ENCODE data around the gene TDRD9. TPM values are rescaled to one million over a fixed set of nuclear protein-coding genes. Genes with fewer than 3 reads are reported as not detected.

The TDRD9 gene
- total RNA-seq, 1 experiment from 2014 or later = 0.07 TPM

GRCh38 chr14:104073764-104074163, 145.5 kb downstream of the TDRD9 start:
- Histone ChIP-seq H3K9me3 (ENCODE audit: low read length) (no peaks in the 10 kb centered on the region; the same call in 1 of the 2 replicates), H3K36me3 (ENCODE audit: low read depth, low read length) (no peaks in the 10 kb centered on the region), H3F3A (ENCODE audit: low read length, unreplicated experiment) (no peaks in the 10 kb centered on the region), H3K9me2 (replicated peaks; ENCODE audit: low read length) (no peaks in the 10 kb centered on the region), H3K27ac (ENCODE audit: low read length) (no peak overlapping the region), H4K20me1 (ENCODE audit: low read length) (no peaks in the 10 kb centered on the region), H3K79me2 (ENCODE audit: low read length) (no peaks in the 10 kb centered on the region), H3K27me3 (ENCODE audit: low read length) (no peaks in the 10 kb centered on the region), H3K4me3 (ENCODE audit: low read length) (no peak overlapping the region), H3K4me2 (ENCODE audit: low read length) (no peak overlapping the region), H3K9ac (ENCODE audit: low read length) (no peak overlapping the region), H2AFZ (ENCODE audit: low read length) (no peak overlapping the region), H3K4me1 (ENCODE audit: insufficient read depth, low read length) (no peaks in the 10 kb centered on the region; the same call in 1 of the 2 replicates)
- POLR2A ChIA-PET (ENCODE audit: unreplicated experiment) = no interaction called here
- DNase-seq (no peak), ATAC-seq (no peak)
- CTCF ChIA-PET = no interaction called here
- TF ChIP-seq EZH2 (IDR thresholded peaks at IDR 0.05; ENCODE audit: low read length, unreplicated experiment) (no peak), CTCF (conservative IDR thresholded peaks at IDR 0.05; ENCODE audit: low read depth, low read length) (no peak), EZH2phosphoT487 (IDR thresholded peaks at IDR 0.05; ENCODE audit: borderline replicate concordance, low read length) (no peak)
- intact Hi-C loops (cut with micrococcal nuclease) = loop anchor here (10.0 kb wide), 2 partner anchors 269 to 571 kb away; no protein-coding TSS in a partner anchor
- no TSS peak for BruUV-seq (replicated peaks)

GRCh38 chr14:104075530-104076151, 147.4 kb downstream of the TDRD9 start:
- Histone ChIP-seq H3K4me2 (ENCODE audit: low read length) (no peak overlapping the region), H4K20me1 (ENCODE audit: low read length) (no peaks in the 10 kb centered on the region), H3K27ac (ENCODE audit: low read length) (no peak overlapping the region), H3K36me3 (ENCODE audit: low read depth, low read length) (no peaks in the 10 kb centered on the region), H3K9ac (ENCODE audit: low read length) (no peak overlapping the region), H2AFZ (ENCODE audit: low read length) (no peak overlapping the region), H3F3A (ENCODE audit: low read length, unreplicated experiment) (no peaks in the 10 kb centered on the region), H3K9me2 (replicated peaks; ENCODE audit: low read length) (no peaks in the 10 kb centered on the region), H3K79me2 (ENCODE audit: low read length) (no peaks in the 10 kb centered on the region), H3K4me1 (ENCODE audit: insufficient read depth, low read length) (no peaks in the 10 kb centered on the region; the same call in 1 of the 2 replicates), H3K9me3 (ENCODE audit: low read length) (no peaks in the 10 kb centered on the region; the same call in 1 of the 2 replicates), H3K4me3 (ENCODE audit: low read length) (no peak overlapping the region), H3K27me3 (ENCODE audit: low read length) (no peaks in the 10 kb centered on the region)
- ATAC-seq (no peak), DNase-seq (peak; percentile 63)
- TF ChIP-seq EZH2 (IDR thresholded peaks at IDR 0.05; ENCODE audit: low read length, unreplicated experiment) (no peak), EZH2phosphoT487 (IDR thresholded peaks at IDR 0.05; ENCODE audit: borderline replicate concordance, low read length) (no peak), CTCF (conservative IDR thresholded peaks at IDR 0.05; ENCODE audit: low read depth, low read length) (peak; percentile 84)
- POLR2A ChIA-PET (ENCODE audit: unreplicated experiment) = interaction anchor here (0.6 kb wide), 1 partner anchor 60 kb away, joined by 5 read pairs; no protein-coding TSS in a partner anchor
- intact Hi-C loops (cut with micrococcal nuclease) = loop anchor here (10.0 kb wide), 2 partner anchors 271 to 569 kb away; no protein-coding TSS in a partner anchor
- BruUV-seq (replicated peaks) = no TSS peak
- CTCF ChIA-PET = interaction anchor here (0.6 to 1.2 kb wide), 6 partner anchors 48 to 267 kb away, joined by 3 to 6 read pairs (median 4); no protein-coding TSS in a partner anchor

GRCh38 chr14:104076743-104077142, 148.5 kb downstream of the TDRD9 start:
- H3K9me3 ChIP-seq (ENCODE audit: low read length) = no peaks in the 10 kb centered on the region; the same call in 1 of the 2 replicates
- H3K27ac ChIP-seq (ENCODE audit: low read length) = no peak overlapping the region
- intact Hi-C loops (cut with micrococcal nuclease) = loop anchor here (10.0 kb wide), 2 partner anchors 272 to 568 kb away; no protein-coding TSS in a partner anchor
- no peaks in the 10 kb centered on the region for H3F3A ChIP-seq (ENCODE audit: low read length, unreplicated experiment)
- H3K36me3 ChIP-seq (ENCODE audit: low read depth, low read length) = no peaks in the 10 kb centered on the region
- no peaks in the 10 kb centered on the region for H3K27me3 ChIP-seq (ENCODE audit: low read length)
- no peaks in the 10 kb centered on the region for H3K9me2 ChIP-seq (replicated peaks; ENCODE audit: low read length)
- CTCF ChIA-PET = no interaction called here
- DNase-seq (no peak), ATAC-seq (no peak)
- no TSS peak for BruUV-seq (replicated peaks)
- POLR2A ChIA-PET (ENCODE audit: unreplicated experiment) = no interaction called here
- H3K4me3 ChIP-seq (ENCODE audit: low read length) = no peak overlapping the region
- no peaks in the 10 kb centered on the region; the same call in 1 of the 2 replicates for H3K4me1 ChIP-seq (ENCODE audit: insufficient read depth, low read length)
- H4K20me1 ChIP-seq (ENCODE audit: low read length) = no peaks in the 10 kb centered on the region
- no peak overlapping the region for H3K9ac ChIP-seq (ENCODE audit: low read length)
- no peak overlapping the region for H2AFZ ChIP-seq (ENCODE audit: low read length)
- TF ChIP-seq CTCF (conservative IDR thresholded peaks at IDR 0.05; ENCODE audit: low read depth, low read length) = no peak
- TF ChIP-seq EZH2phosphoT487 (IDR thresholded peaks at IDR 0.05; ENCODE audit: borderline replicate concordance, low read length) = no peak
- no peak for TF ChIP-seq EZH2 (IDR thresholded peaks at IDR 0.05; ENCODE audit: low read length, unreplicated experiment)
- no peak overlapping the region for H3K4me2 ChIP-seq (ENCODE audit: low read length)
- H3K79me2 ChIP-seq (ENCODE audit: low read length) = no peaks in the 10 kb centered on the region
